NCI-H82 treated with DMSO at 0.1 percent for 48 hours (cell line): ENCODE data around the gene AGMO.
"Not testable (repeated sequence)": the region's sequence is repeated elsewhere in the genome, so short reads cannot be mapped to it uniquely, and the experiment has no call there.

Experiments
- DNase-seq: peaks from one replicate; lab custom pipeline; 2025; ENCODE audit not compliant: unreplicated experiment; lab: John Stamatoyannopoulos, UW

The AGMO gene

DNA sequence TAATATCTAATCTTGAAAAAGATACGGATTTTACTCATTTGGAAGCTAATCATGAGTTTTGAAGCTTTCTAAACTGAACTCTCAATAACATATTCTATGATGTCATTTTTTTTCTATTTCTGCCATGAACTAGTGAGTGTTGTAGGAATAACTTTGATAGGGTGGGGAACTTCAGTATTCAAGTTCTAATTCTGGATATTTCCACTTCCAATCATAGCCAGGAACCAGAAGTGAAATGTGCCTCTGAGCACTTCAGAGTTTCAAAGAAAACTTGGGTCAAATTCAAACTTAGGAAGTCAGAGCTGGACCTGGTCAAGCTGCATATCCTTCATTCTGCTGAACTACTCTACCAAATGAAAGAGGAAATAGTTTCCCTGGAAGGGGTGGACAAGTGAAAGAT, 847 bp downstream of the AGMO start:
- no peak for DNase-seq

GRCh38 chr7:15559416-15559928, 2.3 kb downstream of the AGMO start:
- no peak for DNase-seq

- no peak for DNase-seq
Measured at GRCh38 chr7:15558756-15559155, 3.1 kb downstream of the AGMO start.

DNA sequence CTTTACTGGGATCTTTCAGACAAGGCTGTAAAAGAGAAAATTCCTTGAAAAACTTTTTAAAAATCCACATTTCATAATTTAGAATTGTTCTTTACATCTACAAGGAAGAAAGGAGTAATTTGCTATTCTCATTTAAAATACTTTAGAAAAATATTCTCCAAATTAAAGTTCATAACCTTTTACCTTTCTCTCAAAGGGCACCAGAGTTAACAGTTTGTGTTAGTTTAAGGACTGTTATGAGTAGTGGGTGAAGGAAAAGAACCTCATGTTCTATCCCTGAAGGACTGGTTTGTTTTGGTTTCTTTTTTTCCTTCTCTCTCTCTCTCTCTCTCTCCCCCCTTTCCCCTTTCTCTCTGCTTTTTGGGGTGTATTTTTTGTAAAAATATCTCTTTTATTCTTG, 4.1 kb downstream of the AGMO start:
- DNase-seq = no peak

- DNase-seq = peak; percentile 45
Measured at GRCh38 chr7:15557186-15557585, 4.6 kb downstream of the AGMO start.

DNA sequence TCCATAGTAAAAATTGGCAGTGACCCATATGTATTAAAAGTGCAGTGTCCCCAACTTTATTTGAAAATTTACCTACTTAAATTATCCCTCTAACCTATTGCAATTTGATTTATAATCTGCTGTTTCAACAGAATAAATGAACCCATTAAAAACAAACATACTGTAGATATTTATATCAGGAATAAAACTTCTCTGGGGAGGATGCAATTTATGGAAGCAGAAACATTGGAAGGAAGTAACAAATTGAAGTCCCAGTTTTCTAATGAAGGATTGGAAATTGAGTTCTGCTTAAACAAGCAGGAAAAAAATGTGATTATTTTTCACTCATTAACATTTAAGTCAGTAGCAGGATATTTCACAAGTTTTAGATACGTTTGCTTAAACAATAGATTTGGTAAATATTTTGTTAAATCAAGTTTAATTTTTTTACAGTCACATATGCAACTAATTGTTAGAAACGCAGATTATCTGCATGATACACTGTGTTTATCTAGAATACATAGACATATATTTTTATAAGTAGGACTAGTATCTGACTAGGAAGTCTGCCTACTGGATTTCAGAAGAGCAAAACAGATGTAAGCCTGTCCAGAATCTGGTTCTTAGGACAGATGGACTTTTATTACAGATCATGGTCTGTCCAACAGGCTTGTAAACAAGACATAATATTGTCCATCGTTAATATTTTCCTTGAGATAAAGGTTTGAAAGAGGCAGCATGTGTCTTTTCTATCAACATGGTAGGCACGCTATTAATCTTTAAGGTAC, 5.3 kb downstream of the AGMO start:
- DNase-seq = no peak

GRCh38 chr7:15555381-15555859, 6.4 kb downstream of the AGMO start:
- no peak for DNase-seq

GRCh38 chr7:15554744-15555143, 7.1 kb downstream of the AGMO start:
- DNase-seq = no peak

GRCh38 chr7:15554081-15554480, 7.7 kb downstream of the AGMO start:
- no peak for DNase-seq

DNA sequence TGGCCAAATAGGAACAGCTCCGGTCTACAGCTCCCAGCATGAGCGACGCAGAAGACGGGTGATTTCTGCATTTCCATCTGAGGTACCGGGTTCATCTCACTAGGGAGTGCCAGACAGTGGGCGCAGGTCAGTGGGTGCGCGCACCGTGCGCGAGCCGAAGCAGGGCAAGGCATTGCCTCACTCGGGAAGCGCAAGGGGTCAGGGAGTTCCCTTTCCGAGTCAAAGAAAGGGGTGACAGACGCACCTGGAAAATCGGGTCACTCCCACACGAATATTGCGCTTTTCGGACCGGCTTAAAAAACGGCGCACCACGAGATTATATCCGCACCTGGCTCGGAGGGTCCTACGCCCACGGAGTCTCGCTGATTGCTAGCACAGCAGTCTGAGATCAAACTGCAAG, 14.5 kb downstream of the AGMO start:
- not testable (repeated sequence) for DNase-seq

GRCh38 chr7:15546272-15546792, 15.5 kb downstream of the AGMO start:
- no peak for DNase-seq

DNA sequence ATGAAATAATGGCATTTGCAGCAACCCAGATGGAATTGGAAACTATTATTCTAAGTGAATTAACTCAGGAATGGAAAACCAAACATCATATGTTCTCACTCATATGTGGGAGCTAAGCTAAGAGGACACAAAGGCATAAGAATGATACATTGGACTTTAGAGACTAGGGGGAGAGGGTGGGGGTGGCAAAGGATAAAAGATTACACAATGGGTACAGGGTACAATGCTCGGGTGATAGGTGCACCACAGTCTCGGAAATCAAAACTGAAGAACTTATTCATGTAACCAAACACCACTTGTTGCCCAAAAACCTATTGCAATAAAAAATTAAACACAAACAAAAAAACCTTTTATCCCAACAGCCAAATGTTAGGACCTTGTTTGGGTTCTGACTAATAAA, 17.8 kb downstream of the AGMO start:
- no peak for DNase-seq

DNA sequence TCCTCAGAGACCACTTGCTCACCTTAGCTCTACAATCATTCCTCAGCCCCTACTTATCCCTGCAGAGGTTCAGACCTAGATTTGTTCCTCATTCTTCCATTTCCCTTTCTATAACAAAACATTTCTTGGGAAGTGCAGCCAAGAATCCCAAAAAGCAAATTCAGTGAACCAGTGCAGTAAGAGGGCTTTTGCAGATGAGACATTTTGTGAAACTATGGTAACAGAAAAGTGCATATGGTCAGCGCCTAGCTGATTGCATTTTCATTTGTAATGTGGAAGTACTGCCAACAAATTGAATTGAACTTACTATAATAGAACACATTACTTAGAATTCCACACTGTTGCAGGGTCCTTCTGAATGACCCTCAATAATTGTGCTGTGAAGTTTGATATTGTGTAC, 18.6 kb downstream of the AGMO start:
- DNase-seq = no peak

DNA sequence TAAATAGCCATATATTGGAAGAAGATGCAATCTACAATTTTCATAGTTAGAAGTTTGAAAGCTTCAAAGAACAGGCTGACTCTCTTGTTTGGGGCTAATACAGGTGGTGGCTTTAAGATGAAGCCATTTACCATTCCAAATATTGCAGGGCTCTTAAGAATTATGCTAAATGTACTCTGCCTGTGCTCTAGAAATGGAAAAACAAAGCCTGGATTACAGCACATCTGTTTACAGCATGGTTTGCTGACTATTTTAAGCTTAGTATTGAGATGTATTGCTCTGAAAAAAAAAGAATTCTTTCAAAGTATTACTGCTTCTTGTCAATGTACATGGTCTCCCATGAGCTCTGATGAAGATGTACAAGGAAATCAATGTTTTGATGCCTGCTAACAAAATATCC, 34.2 kb downstream of the AGMO start:
- DNase-seq = no peak

- no peak for DNase-seq
Measured at GRCh38 chr7:15525652-15526263, 36.1 kb downstream of the AGMO start.

- no peak for DNase-seq
Measured at GRCh38 chr7:15524077-15524476, 37.7 kb downstream of the AGMO start.

- DNase-seq = not testable (repeated sequence)
Measured at GRCh38 chr7:15517865-15518264, 44.0 kb downstream of the AGMO start.

DNA sequence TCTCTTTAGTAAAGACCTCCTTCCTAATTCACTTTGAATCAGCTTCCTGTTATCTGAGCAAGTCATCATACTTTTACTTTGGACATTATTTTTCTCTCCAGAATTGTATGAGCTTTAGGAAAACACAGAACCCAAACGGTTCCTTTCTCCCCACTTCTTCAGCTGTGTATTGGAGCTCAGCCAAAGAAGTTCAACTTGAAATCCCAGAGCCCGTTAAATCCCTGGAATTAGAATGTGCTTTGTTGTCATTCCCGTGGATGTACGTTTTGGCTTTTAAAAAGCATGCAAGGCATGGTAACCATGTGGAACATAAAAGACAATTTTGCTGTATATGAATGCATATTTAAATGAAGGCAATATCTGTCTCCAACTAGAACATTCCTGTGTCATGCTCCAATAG, 46.6 kb downstream of the AGMO start:
- no peak for DNase-seq

- DNase-seq = no peak
Measured at GRCh38 chr7:15508258-15508657, 53.6 kb downstream of the AGMO start.

DNA sequence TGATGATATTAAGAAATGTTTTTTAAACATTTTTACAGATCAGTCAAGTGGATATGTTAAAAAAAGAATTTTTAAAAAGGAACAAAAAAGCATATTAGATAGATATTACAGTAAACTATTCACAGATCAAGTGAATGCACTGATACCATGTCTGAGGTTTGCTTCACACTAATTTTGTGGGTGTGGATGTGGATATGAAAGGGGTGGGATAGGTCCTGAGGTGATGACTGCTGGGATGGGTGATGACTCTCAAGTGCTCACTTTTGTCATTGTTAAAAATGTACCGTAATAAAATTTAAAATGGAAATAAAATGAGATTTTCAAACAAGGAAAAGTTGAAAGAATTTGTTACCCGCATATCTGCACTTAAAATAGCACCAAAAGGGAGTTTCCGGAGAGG, 54.1 kb downstream of the AGMO start:
- DNase-seq = no peak

DNA sequence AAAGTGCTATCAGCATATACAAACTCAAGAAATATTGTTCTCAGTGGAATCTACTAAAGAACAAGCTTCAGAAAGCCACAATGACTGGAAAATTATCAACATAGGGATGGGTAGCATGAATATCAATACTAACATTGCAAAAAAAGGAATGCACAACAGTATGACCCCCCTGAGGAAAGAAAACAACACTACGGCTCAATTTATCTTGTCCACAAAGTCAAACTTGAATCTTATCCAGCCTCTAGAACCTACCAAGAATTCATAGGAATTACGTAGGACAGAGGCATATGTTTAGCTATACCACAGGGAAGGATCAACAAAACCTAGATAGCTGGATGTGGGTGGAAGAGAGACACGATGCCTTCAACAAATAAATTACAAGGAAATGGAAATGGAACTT, 54.6 kb downstream of the AGMO start:
- no peak for DNase-seq

- no peak for DNase-seq
Measured at GRCh38 chr7:15505761-15506160, 56.1 kb downstream of the AGMO start.
